WTC11 (cell line): ENCODE data around the gene ZDHHC17.

ENCODE experiments used
- TEAD4 ChIP-seq: sonication (generic); formaldehyde crosslinking; IDR thresholded peaks from 2 replicates; pipeline ENCODE4 v1.8.0; 2022; ENCODE audit warnings: mild to moderate bottlenecking, missing genetic modification reagents
- ZNF219 ChIP-seq: sonication (generic); formaldehyde crosslinking; IDR thresholded peaks from 2 replicates; pipeline ENCODE4 v1.8.0; 2023; ENCODE audit warnings: missing genetic modification reagents, mild to moderate bottlenecking, borderline replicate concordance
- ZNF317 ChIP-seq: sonication (generic); formaldehyde crosslinking; IDR thresholded peaks from 2 replicates; pipeline ENCODE4 v1.8.1; 2023; ENCODE audit warnings: low read depth, mild to moderate bottlenecking, moderate library complexity, missing genetic modification reagents, borderline replicate concordance
- ZNF396 ChIP-seq: fragments of 250-450 bp; sonication (Bioruptor Pico); IDR thresholded peaks from 2 replicates; pipeline ENCODE4 v1.8.0; 2021; ENCODE audit warnings: mild to moderate bottlenecking, moderate library complexity, borderline replicate concordance
- TF ChIP-seq, protein P1 (sequence below): fragments of 250-450 bp; sonication (Bioruptor Pico); IDR thresholded peaks from 2 replicates; pipeline ENCODE4 v1.9.0; 2021; ENCODE audit warnings: mild to moderate bottlenecking
- TF ChIP-seq, protein P2 (sequence below): sonication (generic); formaldehyde crosslinking; IDR thresholded peaks from 2 replicates; pipeline ENCODE4 v1.8.0; 2022; ENCODE audit warnings: mild to moderate bottlenecking, missing genetic modification reagents
- TF ChIP-seq, protein P3 (sequence below): fragments of 200-600 bp; IDR thresholded peaks from 2 replicates; pipeline ENCODE4 v1.8.0; 2022; ENCODE audit warnings: antibody characterized with exemption

DNA sequence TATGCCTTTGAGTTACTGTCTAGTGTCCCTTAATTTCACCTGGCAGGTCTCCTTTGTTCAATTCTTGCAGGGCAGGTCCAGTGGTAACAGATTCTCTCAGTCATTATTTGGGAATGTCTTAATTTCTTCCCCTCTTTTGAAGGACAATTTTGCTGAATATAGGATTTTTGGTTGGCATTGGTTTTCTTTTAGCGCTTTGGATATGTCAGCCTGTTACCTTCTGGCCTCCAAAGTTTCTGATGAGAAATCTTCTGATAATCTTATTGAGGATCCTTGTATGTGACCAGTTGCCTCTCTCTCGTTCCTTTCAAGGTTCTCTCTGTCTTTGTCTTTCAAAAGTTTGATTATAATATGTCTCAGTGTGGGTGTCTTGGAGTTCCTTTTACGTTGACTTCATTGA is 38.1 kb downstream of the ZDHHC17 start:
- TF ChIP-seq ZNF396 (CRISPR knock-in tag) (no peak), ZNF219 (no peak), TEAD4 (CRISPR knock-in tag) (no peak), ZNF317 (no peak)
- TF ChIP-seq, protein P1, sequence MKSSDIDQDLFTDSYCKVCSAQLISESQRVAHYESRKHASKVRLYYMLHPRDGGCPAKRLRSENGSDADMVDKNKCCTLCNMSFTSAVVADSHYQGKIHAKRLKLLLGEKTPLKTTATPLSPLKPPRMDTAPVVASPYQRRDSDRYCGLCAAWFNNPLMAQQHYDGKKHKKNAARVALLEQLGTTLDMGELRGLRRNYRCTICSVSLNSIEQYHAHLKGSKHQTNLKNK (CRISPR knock-in tag), result no peak
- TF ChIP-seq, protein P2, sequence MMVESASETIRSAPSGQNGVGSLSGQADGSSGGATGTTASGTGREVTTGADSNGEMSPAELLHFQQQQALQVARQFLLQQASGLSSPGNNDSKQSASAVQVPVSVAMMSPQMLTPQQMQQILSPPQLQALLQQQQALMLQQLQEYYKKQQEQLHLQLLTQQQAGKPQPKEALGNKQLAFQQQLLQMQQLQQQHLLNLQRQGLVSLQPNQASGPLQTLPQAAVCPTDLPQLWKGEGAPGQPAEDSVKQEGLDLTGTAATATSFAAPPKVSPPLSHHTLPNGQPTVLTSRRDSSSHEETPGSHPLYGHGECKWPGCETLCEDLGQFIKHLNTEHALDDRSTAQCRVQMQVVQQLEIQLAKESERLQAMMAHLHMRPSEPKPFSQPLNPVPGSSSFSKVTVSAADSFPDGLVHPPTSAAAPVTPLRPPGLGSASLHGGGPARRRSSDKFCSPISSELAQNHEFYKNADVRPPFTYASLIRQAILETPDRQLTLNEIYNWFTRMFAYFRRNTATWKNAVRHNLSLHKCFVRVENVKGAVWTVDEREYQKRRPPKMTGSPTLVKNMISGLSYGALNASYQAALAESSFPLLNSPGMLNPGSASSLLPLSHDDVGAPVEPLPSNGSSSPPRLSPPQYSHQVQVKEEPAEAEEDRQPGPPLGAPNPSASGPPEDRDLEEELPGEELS (CRISPR knock-in tag), result no peak
- TF ChIP-seq, protein P3, sequence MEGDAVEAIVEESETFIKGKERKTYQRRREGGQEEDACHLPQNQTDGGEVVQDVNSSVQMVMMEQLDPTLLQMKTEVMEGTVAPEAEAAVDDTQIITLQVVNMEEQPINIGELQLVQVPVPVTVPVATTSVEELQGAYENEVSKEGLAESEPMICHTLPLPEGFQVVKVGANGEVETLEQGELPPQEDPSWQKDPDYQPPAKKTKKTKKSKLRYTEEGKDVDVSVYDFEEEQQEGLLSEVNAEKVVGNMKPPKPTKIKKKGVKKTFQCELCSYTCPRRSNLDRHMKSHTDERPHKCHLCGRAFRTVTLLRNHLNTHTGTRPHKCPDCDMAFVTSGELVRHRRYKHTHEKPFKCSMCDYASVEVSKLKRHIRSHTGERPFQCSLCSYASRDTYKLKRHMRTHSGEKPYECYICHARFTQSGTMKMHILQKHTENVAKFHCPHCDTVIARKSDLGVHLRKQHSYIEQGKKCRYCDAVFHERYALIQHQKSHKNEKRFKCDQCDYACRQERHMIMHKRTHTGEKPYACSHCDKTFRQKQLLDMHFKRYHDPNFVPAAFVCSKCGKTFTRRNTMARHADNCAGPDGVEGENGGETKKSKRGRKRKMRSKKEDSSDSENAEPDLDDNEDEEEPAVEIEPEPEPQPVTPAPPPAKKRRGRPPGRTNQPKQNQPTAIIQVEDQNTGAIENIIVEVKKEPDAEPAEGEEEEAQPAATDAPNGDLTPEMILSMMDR, result no peak
